Retinal pigment epithelial cell (primary cell): ENCODE results near the gene PSMG2.
"Not testable (repeated sequence)": the region's sequence is repeated elsewhere in the genome, so short reads cannot be mapped to it uniquely, and the experiment has no call there.

ENCODE experiments used
- DNase-seq: peaks from one replicate; pipeline ENCODE4 v3.0.0-alpha.2; 2010; ENCODE audit warnings: low read depth
- H3K4me3 ChIP-seq: 2 replicates; pipeline ENCODE4 v1.5.1; 2011; ENCODE audit warnings: mild to moderate bottlenecking, low read length, control low read depth, moderate library complexity
- CTCF ChIP-seq: conservative IDR thresholded peaks from 2 replicates; pipeline ENCODE4 v1.5.1; 2011; ENCODE audit warnings: low read depth, low read length, control low read depth, inconsistent platforms

PSMG2 gene

GRCh38 chr18:12751503-12751884 lies 48.7 kb downstream of the PSMG2 start:
- no peak for TF ChIP-seq CTCF
- H3K4me3 ChIP-seq: no peak overlapping the region
- no peak for DNase-seq

GRCh38 chr18:12751891-12752290 lies 49.0 kb downstream of the PSMG2 start:
- no peak for DNase-seq
- no peak for TF ChIP-seq CTCF

DNA sequence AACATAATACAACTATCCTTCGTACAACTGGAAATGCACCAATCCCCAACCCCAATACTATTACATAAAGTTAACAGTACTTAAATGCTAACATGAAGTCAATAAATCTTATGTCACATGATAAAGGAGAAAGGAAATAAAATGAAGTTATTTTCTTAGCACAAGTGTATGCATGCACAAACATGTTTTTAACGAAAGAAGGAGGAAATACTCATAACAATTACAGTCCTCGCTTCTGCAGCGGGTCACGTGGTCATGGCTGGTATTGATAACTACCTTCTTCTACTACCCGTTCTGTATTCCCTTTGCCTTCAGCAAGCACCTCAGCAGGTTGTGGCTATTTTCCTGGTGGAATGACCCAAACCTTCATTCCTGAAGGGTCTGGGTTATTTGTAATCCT lies 51.7 kb downstream of the PSMG2 start:
- no peak for DNase-seq
- no peak for TF ChIP-seq CTCF
- no peak overlapping the region for H3K4me3 ChIP-seq

More at GRCh38 chr18:12751891-12752290, 49.0 kb downstream of the PSMG2 start:
- no peak overlapping the region for H3K4me3 ChIP-seq

GRCh38 chr18:12755606-12756005 lies 52.8 kb downstream of the PSMG2 start:
- not testable (repeated sequence) for DNase-seq, H3K4me3 ChIP-seq

DNA sequence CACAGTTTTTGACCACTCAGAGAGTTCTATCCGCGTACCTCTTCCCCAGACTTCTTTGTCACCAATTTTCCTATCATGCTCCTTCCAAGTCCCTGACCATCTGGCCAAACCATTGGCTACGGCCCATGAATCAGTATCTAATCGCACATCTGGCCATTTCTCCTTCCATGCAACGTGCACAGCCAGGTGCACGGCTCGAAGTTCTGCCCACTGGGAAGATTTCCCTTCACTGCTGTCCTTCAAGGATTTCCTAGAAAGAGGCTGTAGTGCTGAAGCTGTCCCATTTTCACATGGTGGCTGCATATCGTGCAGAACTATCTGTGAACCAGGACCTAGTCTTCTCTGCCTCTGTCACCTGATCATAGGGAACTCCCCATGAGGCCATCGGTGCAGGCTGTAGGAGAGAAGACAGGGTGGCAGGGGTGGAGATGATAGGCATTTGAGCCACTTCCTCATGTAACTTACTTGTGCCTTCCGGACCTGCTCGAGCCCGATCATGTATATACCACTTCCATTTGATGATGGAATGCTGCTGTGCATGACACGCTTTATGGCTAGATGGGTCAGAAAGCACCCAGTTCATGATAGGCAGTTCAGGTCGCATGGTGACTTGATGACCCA lies 53.9 kb downstream of the PSMG2 start:
- not testable (repeated sequence) for H3K4me3 ChIP-seq, DNase-seq

DNA sequence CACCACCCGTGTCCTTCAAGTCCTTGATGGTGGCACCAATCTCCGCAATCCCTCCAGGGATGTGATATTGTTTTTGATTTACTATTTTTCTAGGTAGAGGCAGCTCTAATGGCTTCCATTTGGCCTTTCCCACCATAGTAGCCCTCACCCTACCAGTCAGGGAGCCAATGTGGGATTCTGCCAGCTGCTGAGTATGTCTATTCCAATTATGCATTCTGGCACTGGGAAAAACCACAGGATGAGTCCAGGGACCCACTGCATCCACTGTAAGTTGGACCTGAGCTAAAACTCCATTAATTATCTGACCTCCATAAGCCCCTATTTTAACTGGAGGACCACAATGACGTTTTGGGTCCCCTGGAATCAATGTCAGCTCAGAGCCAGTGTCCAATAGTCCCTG lies 55.7 kb downstream of the PSMG2 start:
- H3K4me3 ChIP-seq, DNase-seq: not testable (repeated sequence)

DNA sequence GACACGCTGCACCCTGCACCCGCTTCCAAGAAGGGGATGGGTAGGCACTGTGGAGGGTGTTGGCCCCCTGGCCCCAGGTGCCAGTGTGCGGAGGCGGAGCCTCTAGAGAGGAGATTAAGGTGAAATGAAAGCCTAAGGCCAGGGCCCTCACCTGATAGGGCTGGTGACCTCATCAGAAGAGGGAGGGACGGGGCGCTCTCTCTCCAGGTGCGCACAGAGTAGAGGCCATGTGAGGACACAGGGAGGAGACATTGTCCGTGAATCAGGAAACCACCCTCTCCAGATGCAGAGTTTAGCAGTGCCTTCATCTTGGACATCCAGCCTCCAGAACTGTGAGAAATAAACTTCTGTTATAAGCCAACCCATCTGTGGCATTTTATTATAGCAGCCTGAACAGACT lies 62.3 kb downstream of the PSMG2 start:
- TF ChIP-seq CTCF: no peak
- no peak overlapping the region for H3K4me3 ChIP-seq
- no peak for DNase-seq

- H3K4me3 ChIP-seq: no peak overlapping the region
- TF ChIP-seq CTCF: no peak
- DNase-seq: no peak
These were observed 62.7 kb downstream of the PSMG2 start for GRCh38 chr18:12765586-12765985.

DNA sequence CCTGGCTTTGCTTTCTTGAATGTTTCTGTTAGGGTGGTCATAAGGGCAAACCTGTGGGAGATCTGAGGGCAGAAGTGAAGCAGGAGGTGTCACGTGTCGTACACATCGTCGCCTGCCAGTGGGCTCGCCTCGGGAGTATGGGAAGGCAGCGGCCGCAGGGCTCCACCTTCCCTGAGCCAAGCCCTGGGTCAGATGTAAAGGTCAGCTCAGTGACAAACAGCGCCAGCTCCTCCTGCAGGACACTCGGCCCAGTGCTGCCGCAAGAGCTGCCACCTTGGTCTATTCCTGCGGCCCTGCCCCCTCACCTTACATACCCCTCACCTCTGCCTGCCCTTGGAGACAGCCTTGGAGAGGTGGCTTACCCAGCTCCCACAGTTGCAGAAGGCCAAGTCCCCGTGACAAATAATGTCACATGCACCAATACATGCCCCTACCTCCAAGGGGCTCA lies 64.2 kb downstream of the PSMG2 start:
- no peak for DNase-seq
- TF ChIP-seq CTCF: peak; percentile 31
- H3K4me3 ChIP-seq: no peak overlapping the region
